Ectodermal cell (in vitro differentiated cells): ENCODE data around the gene SS18L1.
"Not testable (repeated sequence)": the region's sequence is repeated elsewhere in the genome, so short reads cannot be mapped to it uniquely, and the experiment has no call there.

ENCODE experiments used
- H3K27ac ChIP-seq: 2 replicates; pipeline ENCODE4 v1.7.0; 2013; ENCODE audit warnings: mild to moderate bottlenecking, low read depth, low read length; ENCODE audit not compliant: insufficient read depth, poor library complexity, severe bottlenecking
- H3K27me3 ChIP-seq: 2 replicates; pipeline ENCODE4 v1.7.0; 2013; ENCODE audit warnings: mild to moderate bottlenecking, low read length; ENCODE audit not compliant: insufficient read depth, control insufficient read depth, poor library complexity, severe bottlenecking
- H3K36me3 ChIP-seq: one replicate; pipeline ENCODE4 v1.7.0; 2013; ENCODE audit warnings: low read length; ENCODE audit not compliant: control insufficient read depth, insufficient read depth
- H3K4me1 ChIP-seq: one replicate; pipeline ENCODE4 v1.7.0; 2013; ENCODE audit warnings: low read length; ENCODE audit not compliant: control insufficient read depth, insufficient read depth
- H3K4me3 ChIP-seq: 2 replicates; pipeline ENCODE4 v1.7.0; 2013; ENCODE audit warnings: low read depth, low read length, control low read depth; ENCODE audit not compliant: insufficient read depth
- H3K9me3 ChIP-seq: 2 replicates; pipeline ENCODE4 v1.7.0; 2013; ENCODE audit warnings: mild to moderate bottlenecking, low read length, moderate library complexity; ENCODE audit not compliant: control insufficient read depth
- WGBS, 2 experiments: methylation state at CpG; one replicate each; pipeline ENCODE4 v1.1.7; 2013; ENCODE audit warnings: missing lambda C conversion rate in 2 of 2; 5-methylcytosine and 5-hydroxymethylcytosine counted together

The SS18L1 gene

DNA sequence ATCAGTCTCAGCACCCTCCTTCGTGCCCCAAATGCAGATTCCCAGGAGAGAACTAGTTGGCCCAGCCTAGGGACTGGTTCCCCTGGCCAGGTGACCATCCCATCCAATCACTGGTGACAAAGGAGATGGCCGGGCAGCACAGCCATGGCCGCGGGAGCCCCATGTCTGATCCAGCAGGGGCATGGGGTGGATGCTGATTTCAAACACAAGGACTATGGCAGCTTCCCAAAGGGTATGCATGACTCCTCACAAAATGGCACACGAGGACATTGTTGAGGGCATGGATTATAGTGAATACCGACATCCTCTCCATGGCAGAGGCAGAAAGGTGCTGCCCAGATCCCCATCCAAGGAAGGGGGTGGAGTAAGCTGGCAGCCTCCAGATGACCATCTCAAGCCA is 31.2 kb upstream of the SS18L1 start:
- peaks cover 7% of the 10 kb centered on the region for H3K4me1 ChIP-seq
- H3K9me3 ChIP-seq = no peaks in the 10 kb centered on the region
- H3K36me3 ChIP-seq = no peaks in the 10 kb centered on the region
- H3K27ac ChIP-seq = no peak overlapping the region
- no peaks in the 10 kb centered on the region for H3K27me3 ChIP-seq
- 93% methylated on average over 6 of the region's 6 CpGs for WGBS, 2 experiments
- H3K4me3 ChIP-seq = no peak overlapping the region

GRCh38 chr20:62114894-62115293 is 28.7 kb upstream of the SS18L1 start:
- H3K27ac ChIP-seq = no peak overlapping the region
- H3K36me3 ChIP-seq = no peaks in the 10 kb centered on the region
- WGBS, 2 experiments = 31 to 38% methylated on average over 8 of the region's 8 CpGs
- H3K4me3 ChIP-seq = no peak overlapping the region
- no peaks in the 10 kb centered on the region for H3K27me3 ChIP-seq
- no peaks in the 10 kb centered on the region for H3K9me3 ChIP-seq
- H3K4me1 ChIP-seq = peaks cover 28% of the 10 kb centered on the region

DNA sequence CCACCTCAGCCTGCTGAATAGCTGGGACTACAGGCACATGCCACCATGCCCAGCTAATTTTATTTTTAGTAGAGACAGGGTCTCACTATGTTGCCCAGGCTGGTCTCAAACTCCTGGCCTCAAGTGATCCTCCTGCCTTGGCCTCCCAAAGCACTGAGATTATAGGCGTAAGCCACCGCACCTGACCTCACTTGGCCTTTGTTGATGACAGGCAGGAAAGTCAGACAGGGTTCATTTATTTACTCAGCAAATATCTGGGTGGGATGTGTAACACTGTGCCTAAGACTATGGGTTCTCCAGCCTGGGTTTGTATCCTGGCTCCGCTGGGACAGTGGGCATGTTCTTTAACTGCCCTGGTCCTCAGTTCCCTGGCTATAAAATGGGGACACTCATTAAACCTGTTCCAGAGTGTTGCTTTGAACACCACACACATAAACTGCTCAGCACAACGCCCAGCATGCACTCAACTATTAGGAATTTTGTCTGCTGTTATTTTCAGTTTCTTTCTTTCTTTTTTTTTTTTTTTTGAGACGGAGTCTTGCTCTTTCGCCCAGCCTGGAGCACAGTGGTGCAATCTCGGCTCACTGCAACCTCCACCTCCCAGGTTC is 27.7 kb upstream of the SS18L1 start:
- peaks cover 28% of the 10 kb centered on the region for H3K4me1 ChIP-seq
- not testable (repeated sequence) for H3K9me3 ChIP-seq, H3K36me3 ChIP-seq, H3K27me3 ChIP-seq, H3K27ac ChIP-seq, H3K4me3 ChIP-seq
- 93 to 98% methylated on average over 7 of the region's 7 CpGs for WGBS, 2 experiments

GRCh38 chr20:62116558-62117361 is 26.8 kb upstream of the SS18L1 start:
- Histone ChIP-seq H3K4me1 (peaks cover 28% of the 10 kb centered on the region), H3K27me3 (no peaks in the 10 kb centered on the region), H3K36me3 (no peaks in the 10 kb centered on the region), H3K9me3 (no peaks in the 10 kb centered on the region), H3K27ac (no peak overlapping the region), H3K4me3 (no peak overlapping the region)
- 86 to 90% methylated on average over 36 to 37 of the region's 38 CpGs for WGBS, 2 experiments

DNA sequence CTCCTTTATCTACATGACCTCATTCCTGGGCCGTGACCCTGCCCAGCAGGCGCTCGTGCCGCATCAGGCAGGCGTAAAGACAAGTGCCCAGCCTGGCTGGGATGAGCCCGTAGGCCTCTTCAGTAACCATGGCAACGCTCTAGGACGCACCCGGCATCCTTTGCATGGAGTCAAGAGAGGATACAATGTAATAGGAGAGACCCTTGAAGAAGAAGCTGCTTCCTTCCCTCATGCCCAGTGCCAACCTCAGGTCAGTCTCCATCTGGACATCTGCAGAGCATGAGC is 26.3 kb upstream of the SS18L1 start:
- H3K9me3 ChIP-seq = no peaks in the 10 kb centered on the region
- no peak overlapping the region for H3K27ac ChIP-seq
- WGBS, 2 experiments = 41 to 46% methylated on average over 9 of the region's 9 CpGs
- no peaks in the 10 kb centered on the region for H3K27me3 ChIP-seq
- H3K36me3 ChIP-seq = no peaks in the 10 kb centered on the region
- H3K4me3 ChIP-seq = no peak overlapping the region
- peaks cover 28% of the 10 kb centered on the region for H3K4me1 ChIP-seq

- Histone ChIP-seq H3K4me1 (peaks cover 28% of the 10 kb centered on the region), H3K4me3 (no peak overlapping the region), H3K27ac (no peak overlapping the region), H3K9me3 (no peaks in the 10 kb centered on the region), H3K27me3 (no peaks in the 10 kb centered on the region), H3K36me3 (no peaks in the 10 kb centered on the region)
- 65 to 69% methylated on average over 14 to 15 of the region's 15 CpGs for WGBS, 2 experiments
These were observed 25.9 kb upstream of the SS18L1 start for GRCh38 chr20:62117658-62118057.

- H3K27me3 ChIP-seq = no peaks in the 10 kb centered on the region
- H3K9me3 ChIP-seq = no peaks in the 10 kb centered on the region
- no peaks in the 10 kb centered on the region for H3K36me3 ChIP-seq
- peaks cover 28% of the 10 kb centered on the region for H3K4me1 ChIP-seq
- 79 to 81% methylated on average over 21 of the region's 21 CpGs for WGBS, 2 experiments
- H3K27ac ChIP-seq = no peak overlapping the region
- no peak overlapping the region for H3K4me3 ChIP-seq
These were observed 25.2 kb upstream of the SS18L1 start for GRCh38 chr20:62118113-62119043.

- H3K4me3 ChIP-seq = no peak overlapping the region
- no peak overlapping the region for H3K27ac ChIP-seq
- H3K4me1 ChIP-seq = peaks cover 35% of the 10 kb centered on the region
- H3K36me3 ChIP-seq = no peaks in the 10 kb centered on the region
- H3K27me3 ChIP-seq = no peaks in the 10 kb centered on the region
- no peaks in the 10 kb centered on the region for H3K9me3 ChIP-seq
- 90% methylated on average over 5 of the region's 5 CpGs for WGBS, 2 experiments
These were observed 24.5 kb upstream of the SS18L1 start for GRCh38 chr20:62119115-62119514.

GRCh38 chr20:62119591-62120364 is 23.8 kb upstream of the SS18L1 start:
- Histone ChIP-seq H3K4me3 (no peak overlapping the region), H3K4me1 (peaks cover 40% of the 10 kb centered on the region), H3K9me3 (no peaks in the 10 kb centered on the region), H3K36me3 (no peaks in the 10 kb centered on the region), H3K27ac (no peak overlapping the region), H3K27me3 (no peaks in the 10 kb centered on the region)
- 78 to 80% methylated on average over 10 of the region's 10 CpGs for WGBS, 2 experiments
